Keratinocyte (primary cell): ENCODE data around the gene BAG3. TPM values are rescaled to one million over a fixed set of nuclear protein-coding genes. Genes with fewer than 3 reads are reported as not detected.

Source experiments
- DNase-seq: peaks from one replicate; pipeline ENCODE4 v3.0.0-alpha.2; 2011; ENCODE audit warnings: low read depth, missing footprints, low spot score
- FAIRE-seq: peaks from 2 replicates; lab custom pipeline; 2011; peaks lifted over from hg19 to GRCh38; lab: Jason Lieb, UNC
- H2AFZ ChIP-seq: 2 replicates; pipeline ENCODE4 v1.6.0; 2012; ENCODE audit warnings: low read length, control low read depth, inconsistent platforms; ENCODE audit not compliant: control insufficient read depth
- H3K27ac ChIP-seq: 2 replicates; pipeline ENCODE4 v1.5.1; 2011; ENCODE audit warnings: low read length; ENCODE audit not compliant: control insufficient read depth, insufficient read depth
- H3K27me3 ChIP-seq: 3 replicates; pipeline ENCODE4 v1.6.0; 2011; ENCODE audit warnings: low read length; ENCODE audit not compliant: control insufficient read depth, insufficient read depth; ENCODE audit errors: extremely low read depth
- H3K36me3 ChIP-seq, 2 experiments: 2 replicates in 1 of 2; 3 replicates in 1 of 2; pipeline ENCODE4 v1.5.1; 2011; ENCODE audit warnings: low read length in 2 of 2, mild to moderate bottlenecking in 1 of 2; ENCODE audit not compliant: control insufficient read depth in 2 of 2, insufficient read depth in 2 of 2; ENCODE audit errors: extremely low read depth in 1 of 2
- H3K4me1 ChIP-seq: 3 replicates; pipeline ENCODE4 v1.5.1; 2011; ENCODE audit warnings: low read length; ENCODE audit not compliant: control insufficient read depth, insufficient read depth; ENCODE audit errors: extremely low read depth
- H3K4me2 ChIP-seq: 3 replicates; pipeline ENCODE4 v1.6.0; 2011; ENCODE audit warnings: low read depth, low read length; ENCODE audit not compliant: control insufficient read depth, insufficient read depth; ENCODE audit errors: extremely low read depth
- H3K4me3 ChIP-seq, 3 experiments: fragments of 200-600 bp in 1 of 3; sonication (generic) in 1 of 3; 2 replicates in 2 of 3; 3 replicates in 1 of 3; pipeline ENCODE4 v1.5.1; 2011 to 2016; ENCODE audit warnings: low read length in 3 of 3, mild to moderate bottlenecking in 3 of 3, control low read depth in 2 of 3, inconsistent platforms in 1 of 3, low read depth in 1 of 3, mixed read lengths in 1 of 3, mixed run types in 1 of 3, moderate library complexity in 1 of 3; ENCODE audit not compliant: control insufficient read depth in 2 of 3, insufficient read depth in 2 of 3; ENCODE audit errors: extremely low read depth in 1 of 3
- H3K79me2 ChIP-seq: 2 replicates; pipeline ENCODE4 v1.6.0; 2012; ENCODE audit warnings: low read length; ENCODE audit not compliant: control insufficient read depth, insufficient read depth
- H3K9ac ChIP-seq: 3 replicates; pipeline ENCODE4 v1.6.0; 2011; ENCODE audit warnings: low read length; ENCODE audit not compliant: control insufficient read depth, insufficient read depth; ENCODE audit errors: extremely low read depth
- H3K9me1 ChIP-seq: 3 replicates; pipeline ENCODE4 v1.6.0; 2011; ENCODE audit warnings: low read length; ENCODE audit not compliant: control insufficient read depth, insufficient read depth; ENCODE audit errors: extremely low read depth
- H3K9me3 ChIP-seq: 2 replicates; pipeline ENCODE4 v1.5.1; 2012; ENCODE audit warnings: low read depth, low read length; ENCODE audit not compliant: control insufficient read depth
- H4K20me1 ChIP-seq: 3 replicates; pipeline ENCODE4 v1.6.0; 2011; ENCODE audit warnings: low read length; ENCODE audit not compliant: control insufficient read depth, insufficient read depth; ENCODE audit errors: extremely low read depth
- CTCF ChIP-seq, 3 experiments: IDR thresholded peaks in 1 of 3; conservative IDR thresholded peaks in 1 of 3; optimal IDR thresholded peaks in 1 of 3; 2 replicates in 2 of 3; 3 replicates in 1 of 3; pipeline versions ENCODE3 to v1.5.1; 2011; ENCODE audit warnings: low read length in 3 of 3, mild to moderate bottlenecking in 3 of 3, moderate library complexity in 2 of 3, control low read depth in 1 of 3, inconsistent platforms in 1 of 3; ENCODE audit not compliant: insufficient read depth in 2 of 3; ENCODE audit errors: extremely low read depth in 1 of 3
- EZH2 ChIP-seq: IDR thresholded peaks from one replicate; pipeline ENCODE4 v1.6.1; 2012; ENCODE audit warnings: inconsistent platforms, mild to moderate bottlenecking, low read length, moderate library complexity
- dilution Hi-C: fragments of 300-500 bp; cut with MboI; formaldehyde crosslinking; loops from one replicate; pipeline ENCODE4 v1.7.0; 2020; ENCODE audit warnings: low sequenced_read_pairs; ENCODE audit not compliant: extremely low pct_ligation_motif_present
- polyA plus RNA-seq, 5 experiments: library from polyadenylated mRNA; depleted of rRNA in 3 of 5; stranded (reverse) in 3 of 5; stranded (forward) in 1 of 5; unstranded in 1 of 5; fragments of >200 nt; gene quantifications; 1 replicate in 1 of 5; 2 replicates in 3 of 5; 3 replicates in 1 of 5; pipeline versions ENCODE4 v1.2.1 to v1.2.3, GENCODE V29; 2011 to 2012; ENCODE audit warnings: missing spikeins in 2 of 5, low read depth in 1 of 5, low replicate concordance in 1 of 5

Gene BAG3
- polyA plus RNA-seq, 1 donor (not counting 4 experiments of a cell fraction or from before 2014, with no cell fraction given) = 26.2 TPM

- FAIRE-seq (no peak), DNase-seq (no peak)
- no peak for TF ChIP-seq CTCF (optimal IDR thresholded peaks at IDR 0.05 in 1 of 3, IDR thresholded peaks at IDR 0.05 in 1 of 3, conservative IDR thresholded peaks at IDR 0.05 in 1 of 3; ENCODE audit: extremely low read depth in 1 of 3, insufficient read depth in 2 of 3, low read length in 3 of 3)
- no peak for TF ChIP-seq EZH2
- H2AFZ ChIP-seq = no peak overlapping the region
- H3K9ac ChIP-seq = no peak overlapping the region
- dilution Hi-C loops = no loop called here
- H3K4me2 ChIP-seq = no peak overlapping the region
- no peaks in the 10 kb centered on the region for H4K20me1 ChIP-seq
- H3K9me1 ChIP-seq = no peaks in the 10 kb centered on the region
- no peak overlapping the region for H3K4me3 ChIP-seq
- H3K27me3 ChIP-seq = no peaks in the 10 kb centered on the region
- no peak overlapping the region for H3K27ac ChIP-seq
- no peaks in the 10 kb centered on the region for H3K4me1 ChIP-seq
- no peaks in the 10 kb centered on the region for H3K79me2 ChIP-seq
- H3K36me3 ChIP-seq = no peaks in the 10 kb centered on the region
- H3K9me3 ChIP-seq = no peaks in the 10 kb centered on the region
Observed at GRCh38 chr10:119633538-119634218, 17.5 kb upstream of the BAG3 start.

- dilution Hi-C loops = no loop called here
- Histone ChIP-seq H4K20me1 (no peaks in the 10 kb centered on the region), H3K36me3 (no peaks in the 10 kb centered on the region), H3K27me3 (no peaks in the 10 kb centered on the region), H2AFZ (no peak overlapping the region), H3K4me1 (no peaks in the 10 kb centered on the region), H3K9ac (no peak overlapping the region), H3K9me3 (no peaks in the 10 kb centered on the region), H3K27ac (no peak overlapping the region), H3K79me2 (no peaks in the 10 kb centered on the region), H3K4me3 (no peak overlapping the region), H3K9me1 (no peaks in the 10 kb centered on the region), H3K4me2 (no peak overlapping the region)
- TF ChIP-seq EZH2 (no peak), CTCF (optimal IDR thresholded peaks at IDR 0.05 in 1 of 3, IDR thresholded peaks at IDR 0.05 in 1 of 3, conservative IDR thresholded peaks at IDR 0.05 in 1 of 3; ENCODE audit: extremely low read depth in 1 of 3, insufficient read depth in 2 of 3, low read length in 3 of 3) (no peak)
- DNase-seq (no peak), FAIRE-seq (no peak)
Observed at GRCh38 chr10:119634219-119634544, 17.0 kb upstream of the BAG3 start.
